Activated CD4-positive, alpha-beta T cell treated with anti-CD3 and anti-CD28 coated beads, Interleukin-2, amount 50 U/mL, for 4 hours (primary cell): ENCODE data around the gene STX16.

Source experiments
- DNase-seq, 2 experiments: peaks; one replicate each; pipeline ENCODE4 v3.0.0-alpha.2; 2020

Gene STX16, protein sequence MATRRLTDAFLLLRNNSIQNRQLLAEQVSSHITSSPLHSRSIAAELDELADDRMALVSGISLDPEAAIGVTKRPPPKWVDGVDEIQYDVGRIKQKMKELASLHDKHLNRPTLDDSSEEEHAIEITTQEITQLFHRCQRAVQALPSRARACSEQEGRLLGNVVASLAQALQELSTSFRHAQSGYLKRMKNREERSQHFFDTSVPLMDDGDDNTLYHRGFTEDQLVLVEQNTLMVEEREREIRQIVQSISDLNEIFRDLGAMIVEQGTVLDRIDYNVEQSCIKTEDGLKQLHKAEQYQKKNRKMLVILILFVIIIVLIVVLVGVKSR

DNA sequence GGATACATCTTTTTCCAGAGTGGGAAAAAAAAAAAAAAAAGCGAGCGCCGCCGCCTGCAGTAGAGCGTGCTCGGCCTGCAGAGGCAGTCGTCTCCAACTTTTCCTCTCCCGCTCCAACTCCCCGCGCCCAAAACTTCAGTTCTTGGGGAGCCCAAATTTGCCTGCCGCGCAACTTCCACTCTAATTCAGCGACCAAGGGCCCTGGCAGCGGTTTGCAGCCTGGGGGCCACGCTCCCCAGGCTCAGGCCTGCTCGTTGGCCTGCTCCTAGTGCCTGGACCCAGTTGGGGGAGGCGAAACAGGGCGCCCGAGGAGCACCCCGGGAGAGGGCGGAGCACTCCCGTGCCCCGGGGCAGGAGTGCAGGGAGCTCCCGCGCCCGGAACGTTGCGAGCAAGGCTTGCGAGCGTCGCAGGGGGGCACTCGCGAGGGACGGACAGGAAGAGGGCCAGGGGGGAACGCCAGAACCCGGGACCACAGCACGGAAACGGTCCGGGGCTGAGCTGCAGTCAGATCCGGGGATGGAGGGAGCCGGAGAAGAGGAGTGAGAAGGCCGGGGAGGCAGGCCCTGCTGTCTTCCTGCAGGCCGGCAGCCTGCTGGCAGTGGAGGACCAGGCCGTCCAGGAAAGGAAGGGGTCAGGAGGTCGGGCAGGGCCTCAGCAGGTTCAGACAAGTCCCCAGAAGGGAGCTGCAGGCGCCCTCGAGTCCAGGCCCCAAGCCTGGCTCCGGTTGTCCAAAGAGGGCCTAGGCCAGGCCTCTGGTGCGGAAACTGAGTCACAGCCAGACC, at the start of gene STX16:
TSS of gene STX16 (plus strand) at position 508 of the 783 bp plus-strand sequence. CDS start 724 bp downstream, outside the sequence.
- peak; percentile 81 to 84 for DNase-seq

DNA sequence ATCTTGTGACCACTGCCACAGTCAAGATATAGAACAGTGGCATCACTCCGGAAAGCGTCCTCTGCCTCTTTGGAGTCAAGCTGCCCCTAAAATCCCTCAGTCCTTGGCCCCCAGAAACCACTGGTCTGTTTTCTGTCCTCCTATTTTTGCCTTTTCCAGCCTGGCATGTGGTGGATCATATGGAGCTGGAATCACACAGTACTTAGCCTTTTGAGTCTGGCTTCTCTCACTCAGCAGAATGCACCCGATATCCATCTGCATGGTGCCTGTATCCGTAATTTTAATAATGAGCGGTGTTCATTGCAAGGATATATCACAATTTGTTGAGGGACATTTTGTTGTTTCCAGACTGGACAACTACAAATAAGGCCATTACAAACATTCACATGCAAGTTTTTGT, 49.0 kb upstream of the STX16 start:
- no peak for DNase-seq

DNA sequence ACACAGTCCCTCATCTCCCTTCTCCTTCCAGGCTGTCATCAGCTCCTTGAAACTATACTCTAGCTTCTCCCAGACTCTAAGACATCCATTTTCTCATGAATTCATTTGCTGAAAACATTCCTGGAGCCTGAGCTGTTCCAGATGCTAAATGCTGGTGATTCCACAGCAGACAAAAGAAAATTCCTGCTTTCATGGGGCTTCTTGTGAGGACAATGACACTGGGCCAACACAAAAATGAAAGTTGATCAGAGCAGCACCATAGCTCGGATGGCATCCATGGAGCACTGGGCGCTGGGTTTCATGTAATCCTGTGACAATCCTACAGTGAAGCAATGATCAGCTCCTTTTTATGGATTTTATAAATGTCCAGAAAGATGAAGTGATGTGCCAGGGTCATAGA, 47.4 kb upstream of the STX16 start:
- no peak for DNase-seq

DNA sequence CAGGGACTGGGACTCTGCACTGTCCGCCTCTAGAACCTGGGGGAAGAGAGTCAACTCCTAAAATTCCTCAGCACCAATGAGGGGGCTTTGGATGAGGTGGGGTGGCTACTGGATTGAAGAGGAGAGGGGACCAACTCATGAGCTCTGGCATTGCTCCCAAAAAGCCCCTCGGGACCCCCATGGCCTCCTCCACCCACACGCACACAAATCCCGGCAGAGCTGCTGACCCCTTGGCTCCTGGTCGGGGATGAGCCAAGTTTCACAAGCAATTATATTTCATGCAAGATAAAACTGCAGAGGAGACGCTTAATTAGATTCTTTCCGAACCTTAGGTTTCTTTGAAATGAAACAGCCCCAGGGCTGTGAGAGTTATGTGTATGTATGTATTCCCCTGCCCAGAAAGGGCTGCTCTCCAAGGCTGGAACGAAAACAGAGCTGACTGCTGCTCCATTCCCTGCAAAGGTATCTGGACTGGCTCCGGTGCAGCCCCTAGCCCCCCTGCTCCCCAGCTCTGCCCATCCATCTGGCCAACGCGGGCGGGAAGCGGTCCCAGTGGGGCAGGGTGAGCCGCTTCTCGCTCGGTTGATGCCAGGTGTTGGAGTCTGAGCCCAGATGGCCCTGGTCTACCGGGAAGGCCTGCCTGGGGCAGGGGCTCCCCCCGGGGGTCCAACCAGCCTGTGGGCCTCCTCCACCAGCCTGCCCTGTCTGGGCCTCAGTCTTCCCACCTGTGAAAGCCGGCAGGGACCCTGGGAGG, 46.8 kb upstream of the STX16 start:
- no peak for DNase-seq

DNA sequence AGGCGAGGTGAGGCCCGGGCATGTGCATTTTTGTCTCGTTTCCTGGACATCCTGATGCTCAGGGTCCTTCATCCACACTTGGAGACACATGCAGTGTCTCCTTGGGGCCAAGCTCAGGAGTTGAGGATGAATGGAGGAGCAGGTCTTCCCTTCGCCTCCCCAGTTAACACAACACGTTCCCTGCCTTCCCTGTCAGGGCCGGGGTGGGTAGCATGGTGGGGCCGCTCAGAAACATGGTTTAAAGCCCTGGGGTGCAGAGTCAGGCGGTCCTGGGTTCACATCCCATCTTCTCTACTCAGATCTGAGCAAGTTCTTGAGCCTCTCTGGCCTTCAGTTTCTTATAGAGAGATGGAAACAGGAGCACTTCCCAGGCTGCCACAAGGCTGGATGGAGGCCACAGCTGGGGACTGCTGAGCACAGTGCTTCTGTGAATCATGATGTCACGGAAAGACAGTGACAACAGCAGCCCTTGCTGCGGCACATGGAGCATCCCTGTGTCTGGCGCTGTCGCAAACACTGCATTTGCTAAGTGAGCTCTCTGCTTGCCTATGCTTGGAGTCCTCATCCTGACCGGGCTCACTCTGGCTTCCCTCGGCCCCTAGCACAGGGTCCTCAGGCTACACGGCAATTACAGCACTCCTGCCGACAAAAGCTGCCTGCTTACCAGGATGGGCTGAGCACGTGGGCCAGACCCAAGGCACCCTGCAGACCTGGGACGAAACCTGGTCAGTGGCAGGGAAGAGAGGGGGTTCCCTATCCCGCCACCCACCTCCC, 45.6 kb upstream of the STX16 start:
- no peak for DNase-seq

DNA sequence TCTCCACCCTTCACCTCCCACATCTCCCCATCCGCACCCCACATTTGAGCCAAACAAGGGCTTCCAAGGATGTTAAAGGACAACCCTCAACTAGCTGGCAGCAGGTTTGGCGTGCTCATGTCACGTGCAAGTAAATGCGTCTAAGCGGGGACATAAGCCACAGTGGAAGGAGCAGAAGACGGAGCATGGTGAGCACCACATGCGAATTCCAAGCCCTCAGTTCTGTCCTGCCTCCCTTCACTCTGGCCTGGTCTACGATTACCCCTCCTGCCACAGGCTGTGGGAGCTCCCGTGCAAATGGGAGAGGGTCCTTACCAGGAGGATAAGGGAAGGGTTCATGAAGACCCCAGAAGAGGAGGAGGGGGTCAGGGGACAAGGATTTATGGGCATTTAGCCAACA, 44.9 kb upstream of the STX16 start:
- no peak for DNase-seq

DNA sequence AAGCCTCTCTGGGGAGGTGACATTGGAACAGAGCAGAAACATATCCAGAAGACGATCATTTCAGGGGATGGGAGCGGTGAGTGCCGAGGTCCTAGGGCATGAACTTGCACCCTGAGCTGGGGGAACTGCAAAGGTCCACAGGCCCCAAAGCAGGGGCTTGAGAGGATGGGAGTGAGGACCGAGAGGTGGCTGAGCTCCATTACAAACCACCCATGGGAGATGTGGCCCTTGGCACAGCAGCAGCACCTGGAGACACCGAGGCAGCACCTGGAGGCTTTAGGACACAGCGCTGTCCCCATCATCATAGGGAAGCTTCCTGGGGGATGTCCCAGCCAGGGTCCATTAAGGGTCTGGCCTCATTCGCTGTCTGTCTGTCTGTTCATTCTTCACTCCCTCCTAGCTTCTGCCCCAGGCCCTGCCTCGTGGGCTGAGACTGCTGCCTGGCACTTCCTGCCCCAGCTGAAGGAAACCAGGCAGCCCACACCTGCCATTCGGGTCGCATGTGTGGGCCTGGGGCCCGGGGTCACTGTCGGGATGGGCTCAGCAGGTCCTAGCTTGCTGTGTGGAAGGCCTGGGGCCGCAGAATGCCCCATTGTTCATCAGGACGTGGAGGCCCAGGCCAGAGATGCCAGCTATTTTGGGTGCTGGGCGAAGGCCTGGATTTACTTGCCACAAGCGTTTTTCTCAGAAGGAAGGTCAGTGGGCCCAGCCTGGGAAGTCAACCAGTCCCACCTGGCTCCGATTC, 42.8 kb upstream of the STX16 start:
- DNase-seq: no peak

DNA sequence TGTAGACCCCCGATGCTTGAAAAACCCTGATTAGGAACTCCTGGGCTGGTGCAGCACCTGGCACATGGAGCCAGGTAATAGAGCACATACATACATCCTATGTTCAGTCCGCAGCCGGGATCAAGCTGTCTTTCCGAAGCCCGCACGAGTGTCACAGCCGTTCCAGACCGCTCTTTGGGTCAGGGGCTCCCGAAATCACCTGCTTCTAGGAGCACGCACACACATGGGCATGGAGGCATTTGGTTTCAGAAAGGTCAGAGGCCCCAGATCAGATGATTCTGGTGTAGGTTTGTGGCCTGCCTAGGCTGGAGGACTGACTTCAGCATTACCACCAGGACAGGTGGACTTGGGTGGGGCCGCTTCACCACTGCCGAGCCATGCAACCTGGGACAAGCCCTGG, 42.1 kb upstream of the STX16 start:
- no peak for DNase-seq

DNA sequence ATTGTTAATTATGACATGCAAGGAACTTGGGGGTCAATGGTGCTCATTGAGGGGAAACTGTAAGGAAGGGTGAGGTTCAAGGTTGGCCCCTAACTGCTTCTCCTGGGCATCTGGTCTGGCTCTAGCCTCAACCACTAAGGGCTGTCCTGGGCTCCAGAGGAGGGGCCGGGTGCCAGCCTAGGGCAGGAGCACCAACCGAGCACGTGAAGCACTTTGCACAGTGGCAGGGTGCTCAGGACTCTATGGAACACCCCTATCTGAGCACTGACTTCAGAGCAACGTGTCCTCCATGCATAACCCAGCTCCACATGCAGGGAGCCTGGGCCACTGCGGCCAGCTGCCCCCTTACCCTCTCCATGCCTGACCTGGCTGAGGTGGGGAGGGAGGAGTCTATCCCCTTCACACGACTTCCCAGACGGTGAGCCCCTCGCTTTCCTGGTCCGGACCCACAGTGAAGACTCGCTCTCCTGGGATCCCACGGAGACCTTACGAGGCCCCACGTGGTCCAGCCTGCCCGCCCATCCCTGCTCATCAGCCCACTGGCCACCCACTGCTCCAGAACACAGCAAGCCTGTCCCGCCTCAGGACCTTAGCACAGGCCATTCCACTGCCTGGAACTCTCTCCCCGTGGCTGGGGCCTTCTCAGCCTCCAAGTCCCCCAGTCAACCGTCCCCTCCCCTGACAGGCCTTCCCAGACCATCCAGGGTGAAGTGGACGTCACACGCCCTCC, 40.8 kb upstream of the STX16 start:
- no peak for DNase-seq

DNA sequence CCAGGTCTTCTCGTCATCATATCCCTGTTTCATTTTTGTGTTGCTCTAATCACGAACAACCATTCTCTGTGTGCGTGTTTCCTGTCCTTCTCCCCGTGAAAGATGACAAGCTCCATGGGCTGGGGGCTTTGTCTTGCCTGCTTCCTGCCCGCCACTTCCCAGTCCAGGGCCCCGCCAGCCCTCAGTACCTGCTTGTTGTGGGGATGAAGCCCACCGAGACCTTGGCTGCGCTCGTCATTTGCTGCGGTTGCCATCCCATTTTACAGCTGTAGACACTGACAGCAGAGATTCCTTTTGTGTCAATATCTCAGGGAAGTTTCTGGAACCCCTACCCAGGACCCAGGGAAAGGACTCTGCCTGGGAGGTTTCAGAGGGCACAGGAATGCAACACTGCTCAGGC, 40.3 kb upstream of the STX16 start:
- DNase-seq: no peak

DNA sequence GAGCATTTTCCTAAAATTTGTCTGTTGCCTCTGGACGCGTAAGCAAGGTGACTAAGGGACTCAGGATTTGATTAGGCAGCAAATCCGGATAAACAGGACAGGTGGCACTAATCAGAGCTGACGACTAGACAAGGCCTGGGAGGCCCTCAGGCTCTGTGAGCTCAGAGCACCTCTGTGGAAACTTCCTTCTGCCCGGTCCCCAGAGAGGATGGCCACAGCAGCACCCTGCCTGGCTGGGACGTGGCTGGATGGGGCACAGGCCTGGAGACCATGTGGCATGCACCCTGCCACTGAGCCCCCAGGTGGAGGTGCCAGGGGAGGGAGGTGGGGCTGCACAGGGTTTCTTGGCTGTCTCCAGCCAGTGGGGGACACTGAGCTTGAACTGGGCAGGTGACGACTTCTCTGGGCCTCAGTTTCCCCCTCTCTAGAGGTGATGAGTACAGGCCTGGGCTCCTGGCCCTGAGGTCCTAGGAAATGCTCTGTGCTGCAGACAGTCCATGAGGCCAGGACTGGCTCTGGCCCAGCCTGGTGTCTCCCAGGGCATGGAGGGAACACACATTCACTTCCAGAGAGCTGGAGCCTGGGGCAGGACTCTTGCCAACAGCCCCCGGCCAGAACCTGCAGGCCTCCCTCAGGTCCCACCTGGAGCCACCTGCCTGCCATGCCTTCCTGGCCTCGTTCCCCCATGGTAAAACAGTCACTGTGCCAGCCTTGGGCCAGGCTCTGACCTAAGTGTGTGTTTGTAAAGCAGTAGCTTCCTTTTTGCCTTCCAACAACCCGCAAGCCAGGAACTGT, 39.6 kb upstream of the STX16 start:
- DNase-seq: no peak

DNA sequence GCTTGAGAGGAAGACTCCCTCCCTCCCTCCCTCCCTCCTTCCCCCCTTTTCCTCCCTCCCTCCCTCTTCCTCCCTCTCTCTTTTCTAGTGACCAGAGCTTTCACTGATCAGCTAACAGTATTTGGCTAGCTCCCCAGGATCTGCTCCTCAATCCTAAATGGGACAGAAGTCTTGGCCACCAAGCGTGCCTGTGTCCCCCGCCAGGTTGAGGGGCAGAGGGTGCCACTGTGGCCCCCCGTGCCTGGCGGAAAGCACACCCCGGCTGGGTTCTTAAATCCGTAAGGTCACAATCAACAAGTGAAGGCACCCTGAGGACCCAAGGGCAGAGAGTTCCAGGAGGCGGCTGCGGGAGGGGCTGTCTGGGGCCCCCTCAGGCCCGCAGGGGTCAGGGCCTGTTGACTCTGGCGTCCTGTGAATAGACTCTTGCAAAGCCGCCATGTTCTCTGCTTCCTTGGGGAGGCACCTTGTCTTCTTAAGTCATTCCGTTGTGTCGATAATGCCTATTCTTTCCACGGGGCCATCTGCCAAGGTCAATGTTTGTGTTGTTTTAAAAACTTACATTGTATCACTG, 38.9 kb upstream of the STX16 start:
- no peak for DNase-seq

DNA sequence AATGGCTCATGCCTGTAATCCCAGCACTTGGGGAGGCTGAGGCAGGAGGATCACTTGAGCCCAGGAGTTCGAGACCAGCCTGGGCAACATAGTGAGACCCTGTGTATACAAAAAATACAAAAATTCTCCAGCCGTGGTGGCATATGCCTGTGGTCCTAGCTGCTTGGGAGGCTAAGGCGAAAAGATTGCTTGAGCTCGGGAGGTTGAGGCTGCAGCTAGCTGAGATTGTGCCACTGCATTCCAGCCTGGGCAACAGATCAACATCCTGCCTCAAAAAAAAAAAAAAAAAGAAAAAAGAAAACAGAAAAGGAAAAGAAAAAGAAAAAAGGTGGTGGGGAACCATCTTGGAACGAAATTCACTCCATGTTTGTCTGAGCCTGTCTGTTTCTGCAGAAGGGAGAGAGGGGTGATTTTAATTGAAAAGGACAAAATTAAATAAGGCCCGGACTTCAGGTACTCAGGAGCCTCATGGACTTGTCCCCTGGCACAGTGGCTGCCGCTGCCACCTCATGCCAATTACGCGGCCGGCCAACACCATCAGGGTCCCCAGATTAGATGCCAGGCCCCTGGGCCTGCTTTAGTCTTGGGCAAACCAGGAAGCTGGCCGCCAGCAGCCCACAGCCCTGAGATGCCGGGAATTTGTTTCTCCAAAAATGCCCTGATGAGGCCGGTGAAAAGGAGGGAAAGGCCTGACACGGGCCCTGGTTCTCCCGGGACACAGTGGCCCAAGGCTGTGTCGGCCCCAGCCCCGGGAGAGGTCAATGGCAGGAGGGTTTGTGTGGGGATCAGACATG, 37.8 kb upstream of the STX16 start:
- no peak for DNase-seq

DNA sequence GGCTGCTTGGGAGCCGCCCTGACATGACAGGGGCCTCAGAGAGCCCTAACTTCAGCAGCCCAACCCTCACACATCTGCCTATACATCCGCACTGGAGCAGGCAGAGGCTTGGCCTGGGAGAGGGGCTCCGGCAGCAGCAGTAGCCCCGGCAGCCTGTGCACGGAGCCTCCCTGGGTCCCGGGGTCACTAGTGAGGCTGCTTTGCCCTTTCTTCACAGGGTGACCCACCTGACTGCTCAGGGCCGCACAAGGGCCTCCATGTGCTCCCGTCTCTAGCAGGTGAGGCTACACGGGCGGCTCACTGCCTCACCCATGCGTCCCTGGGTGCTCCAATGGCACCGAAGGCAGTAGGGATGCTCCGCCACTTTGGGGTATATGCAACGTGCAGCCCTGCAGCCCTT, 36.7 kb upstream of the STX16 start:
- no peak for DNase-seq

DNA sequence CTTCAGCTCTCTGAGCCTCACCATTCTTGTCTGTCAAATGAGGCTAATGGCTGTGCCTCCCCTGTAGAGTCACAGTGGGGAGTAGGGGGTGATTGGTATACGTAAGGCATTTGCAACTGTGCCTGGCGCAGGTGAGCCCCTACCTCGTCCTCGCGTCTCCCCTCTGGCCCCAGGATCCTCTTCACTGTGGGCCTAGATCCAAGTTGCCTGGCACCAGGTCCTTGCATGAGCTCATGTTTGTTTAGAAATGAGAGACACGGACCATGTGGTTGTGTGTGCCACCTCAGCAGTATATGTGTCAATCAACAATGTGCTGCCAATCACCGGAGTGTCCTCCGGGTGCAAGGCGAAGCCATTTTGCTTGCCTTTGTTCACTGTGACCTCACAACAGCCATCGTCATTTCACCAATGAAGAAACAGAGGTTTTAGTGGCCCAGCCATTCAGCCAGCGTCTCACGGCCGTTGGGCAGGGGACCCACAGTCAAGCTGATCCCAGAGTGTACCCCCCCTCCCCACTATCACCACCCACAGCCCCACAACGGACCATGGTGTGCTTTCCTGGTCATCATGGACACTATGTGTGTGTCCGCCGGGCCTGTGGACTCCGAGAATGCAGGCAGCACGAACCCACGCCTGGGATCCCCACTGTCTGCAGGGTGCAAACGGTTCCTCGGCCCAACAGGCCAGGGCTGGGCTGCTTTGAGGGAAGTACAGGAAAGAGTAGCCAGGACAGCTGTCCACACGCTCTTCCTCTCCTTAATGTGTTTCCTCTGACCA, 35.9 kb upstream of the STX16 start:
- no peak for DNase-seq

DNA sequence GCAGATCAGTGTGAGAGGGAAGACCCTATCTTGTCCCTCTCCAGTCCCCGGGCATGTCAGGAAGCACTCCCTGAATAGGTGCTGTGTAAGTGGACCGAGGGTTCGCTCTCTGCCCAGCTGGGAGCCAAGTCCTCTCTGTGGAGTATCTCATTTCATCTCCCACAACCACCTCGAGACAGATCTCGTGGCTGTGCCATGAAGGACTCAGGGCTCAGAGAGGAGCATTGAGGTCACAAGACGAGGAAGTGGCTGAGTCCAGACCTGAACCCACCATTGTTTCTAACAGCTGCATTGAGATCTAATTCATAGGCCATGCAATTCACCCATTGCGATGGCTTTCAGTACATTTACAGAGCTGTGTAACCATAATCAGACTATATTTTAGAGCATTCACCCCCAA, 34.7 kb upstream of the STX16 start:
- DNase-seq: no peak

DNA sequence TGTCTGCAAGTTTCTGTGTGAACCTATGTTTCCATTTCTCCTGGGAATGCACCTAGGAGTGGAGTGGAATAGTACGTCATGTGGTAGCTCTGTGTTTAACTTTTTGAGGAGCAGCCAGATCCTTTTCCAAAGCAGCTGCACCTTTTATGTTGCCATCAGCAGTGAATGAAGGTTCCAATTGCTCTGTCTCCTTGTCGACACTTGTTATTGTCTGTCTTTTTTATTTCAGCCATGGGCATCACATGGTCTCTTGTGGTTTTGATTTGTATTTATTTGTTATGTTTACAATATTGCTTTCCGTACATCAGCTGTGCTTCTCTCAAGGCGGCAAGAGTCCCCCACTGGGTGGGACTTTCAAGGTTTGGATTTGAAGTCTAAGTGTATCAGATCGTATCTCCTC, 33.9 kb upstream of the STX16 start:
- DNase-seq: no peak

DNA sequence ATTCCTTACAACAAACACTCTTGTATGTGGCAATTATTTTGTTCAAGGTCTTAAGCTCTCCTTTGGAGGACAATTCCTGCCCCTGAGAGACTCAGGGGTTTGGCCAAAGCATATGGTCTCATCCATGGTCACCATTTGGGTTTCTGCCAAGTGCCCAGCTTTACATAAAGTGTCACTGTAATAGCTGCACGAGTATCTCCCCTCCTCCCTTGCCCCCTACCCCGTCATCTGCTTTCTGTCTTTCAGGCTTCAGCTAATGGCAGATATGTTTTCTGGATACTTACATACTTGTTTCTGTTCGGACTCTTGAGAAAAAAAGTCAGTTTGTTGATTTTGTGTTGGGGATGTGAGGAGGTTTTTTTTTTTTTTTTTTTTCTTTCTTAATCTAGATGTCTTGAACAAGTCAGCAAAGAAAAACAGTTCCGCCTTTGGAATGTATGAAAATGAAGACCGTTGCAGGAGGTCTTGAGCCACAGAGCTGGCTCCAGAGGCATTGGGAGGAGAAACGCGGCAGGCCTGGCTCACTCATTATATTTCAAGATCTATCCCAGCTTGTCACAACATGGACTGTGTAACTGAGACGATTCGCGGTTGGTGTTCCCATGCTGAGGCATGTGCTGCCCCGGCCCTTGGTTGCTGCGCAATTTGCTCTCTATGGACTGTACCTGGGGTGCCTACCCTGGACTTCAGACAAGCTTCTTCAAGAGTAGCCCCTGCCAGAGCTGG, 32.6 kb upstream of the STX16 start:
- DNase-seq: no peak
